H9 (cell line): ENCODE results near the gene FBXW4. TPM values are rescaled to one million over a fixed set of nuclear protein-coding genes. Genes with fewer than 3 reads are reported as not detected.

ENCODE experiments used
- DNase-seq: peaks from one replicate; pipeline ENCODE4 v3.0.0-alpha.2; 2017
- H2AFZ ChIP-seq: one replicate; pipeline ENCODE4 v1.6.1; 2013; ENCODE audit warnings: mild to moderate bottlenecking, low read length, control low read depth, moderate library complexity
- H2AK5ac ChIP-seq: 2 replicates; pipeline ENCODE4 v1.6.1; 2013; ENCODE audit warnings: low read length, control low read depth, mixed read lengths; ENCODE audit not compliant: insufficient read length
- H2BK120ac ChIP-seq: one replicate; pipeline ENCODE4 v1.6.1; 2013; ENCODE audit warnings: low read depth, mild to moderate bottlenecking, low read length, control low read depth, inconsistent platforms; ENCODE audit not compliant: poor library complexity, severe bottlenecking
- H2BK12ac ChIP-seq: 2 replicates; pipeline ENCODE4 v1.6.1; 2013; ENCODE audit warnings: low read length, control low read depth, mixed read lengths, low read depth; ENCODE audit not compliant: insufficient read length
- H2BK15ac ChIP-seq: 2 replicates; pipeline ENCODE4 v1.6.1; 2013; ENCODE audit warnings: low read depth, low read length, control low read depth
- H2BK20ac ChIP-seq: one replicate; pipeline ENCODE4 v1.6.1; 2013; ENCODE audit warnings: low read depth, mild to moderate bottlenecking, low read length, control low read depth, inconsistent platforms; ENCODE audit not compliant: poor library complexity, severe bottlenecking
- H2BK5ac ChIP-seq: 2 replicates; pipeline ENCODE4 v1.6.1; 2013; ENCODE audit warnings: low read length, control low read depth, mixed read lengths; ENCODE audit not compliant: insufficient read length
- H3K14ac ChIP-seq: 2 replicates; pipeline ENCODE4 v1.6.1; 2013; ENCODE audit warnings: low read length, control low read depth; ENCODE audit not compliant: insufficient read depth
- H3K18ac ChIP-seq: 2 replicates; pipeline ENCODE4 v1.6.1; 2013; ENCODE audit warnings: low read depth, mild to moderate bottlenecking, mixed read lengths, low read length, control low read depth; ENCODE audit not compliant: insufficient read length
- H3K23ac ChIP-seq: 2 replicates; pipeline ENCODE4 v1.6.1; 2013; ENCODE audit warnings: low read length, control low read depth, mixed read lengths, low read depth; ENCODE audit not compliant: insufficient read length
- H3K23me2 ChIP-seq: 2 replicates; pipeline ENCODE4 v1.6.1; 2013; ENCODE audit warnings: low read depth, mild to moderate bottlenecking, mixed read lengths, low read length, control low read depth; ENCODE audit not compliant: insufficient read length, poor library complexity, severe bottlenecking
- H3K27ac ChIP-seq: 2 replicates; pipeline ENCODE4 v1.5.1; 2013; ENCODE audit warnings: low read length, control low read depth, mixed read lengths, low read depth; ENCODE audit not compliant: insufficient read length
- H3K27me3 ChIP-seq: 2 replicates; pipeline ENCODE4 v1.6.1; 2013; ENCODE audit warnings: low read length, control low read depth, inconsistent platforms; ENCODE audit not compliant: insufficient read depth
- H3K4ac ChIP-seq: 2 replicates; pipeline ENCODE4 v1.6.1; 2013; ENCODE audit warnings: low read depth, mild to moderate bottlenecking, control low read depth, inconsistent platforms, low read length, moderate library complexity
- H3K4me1 ChIP-seq: 2 replicates; pipeline ENCODE4 v1.6.1; 2013; ENCODE audit warnings: low read length, control low read depth, inconsistent platforms; ENCODE audit not compliant: insufficient read depth
- H3K4me2 ChIP-seq: 2 replicates; pipeline ENCODE4 v1.6.1; 2013; ENCODE audit warnings: low read length, control low read depth, mixed read lengths; ENCODE audit not compliant: insufficient read length, insufficient read depth
- H3K56ac ChIP-seq: 2 replicates; pipeline ENCODE4 v1.6.1; 2013; ENCODE audit warnings: low read depth, mild to moderate bottlenecking, mixed read lengths, low read length, control low read depth; ENCODE audit not compliant: insufficient read length
- H3K79me1 ChIP-seq: 2 replicates; pipeline ENCODE4 v1.6.1; 2013; ENCODE audit warnings: low read depth, mild to moderate bottlenecking, moderate library complexity, low read length, control low read depth, inconsistent platforms; ENCODE audit not compliant: insufficient read depth, poor library complexity, severe bottlenecking
- H3K79me2 ChIP-seq: 2 replicates; pipeline ENCODE4 v1.6.1; 2013; ENCODE audit warnings: low read length, control low read depth, inconsistent platforms; ENCODE audit not compliant: insufficient read depth
- H3K9ac ChIP-seq: 2 replicates; pipeline ENCODE4 v1.6.1; 2013; ENCODE audit warnings: low read length, control low read depth, mixed read lengths; ENCODE audit not compliant: insufficient read length; ENCODE audit errors: extremely low read depth
- H3K9me3 ChIP-seq: one replicate; pipeline ENCODE4 v1.6.1; 2013; ENCODE audit warnings: low read depth, low read length, inconsistent platforms; ENCODE audit not compliant: control insufficient read depth
- H3T11ph ChIP-seq: one replicate; pipeline ENCODE4 v1.6.1; 2013; ENCODE audit warnings: mild to moderate bottlenecking, low read length, control low read depth, inconsistent platforms
- H4K20me1 ChIP-seq: one replicate; pipeline ENCODE4 v1.6.1; 2013; ENCODE audit not compliant: control insufficient read depth, insufficient read length, insufficient read depth
- H4K5ac ChIP-seq: 2 replicates; pipeline ENCODE4 v1.6.1; 2013; ENCODE audit warnings: low read depth, mild to moderate bottlenecking, mixed read lengths, low read length, control low read depth; ENCODE audit not compliant: insufficient read length
- H4K8ac ChIP-seq: replicated peaks from 2 replicates; pipeline ENCODE4 v1.6.1; 2013; ENCODE audit warnings: low read length, control low read depth, mixed read lengths, low read depth; ENCODE audit not compliant: insufficient read length
- H4K91ac ChIP-seq: 2 replicates; pipeline ENCODE4 v1.6.1; 2013; ENCODE audit warnings: low read depth, mild to moderate bottlenecking, moderate library complexity, mixed read lengths, low read length, control low read depth; ENCODE audit not compliant: insufficient read length
- H3K27ac Mint-ChIP-seq, 3 experiments: 2 replicates in 2 of 3; 3 replicates in 1 of 3; pipeline ENCODE4 v1.8.0; 2020 to 2021; ENCODE audit warnings: mixed read lengths in 3 of 3, mild to moderate bottlenecking in 1 of 3, moderate library complexity in 1 of 3
- H3K27me3 Mint-ChIP-seq: 2 replicates; pipeline ENCODE4 v1.8.0; 2021; ENCODE audit warnings: low read depth, mild to moderate bottlenecking, moderate library complexity, mixed read lengths
- H3K36me3 Mint-ChIP-seq, 3 experiments: 2 replicates in 2 of 3; 3 replicates in 1 of 3; pipeline ENCODE4 v1.8.0; 2020 to 2021; ENCODE audit warnings: low read depth in 3 of 3, mixed read lengths in 3 of 3; ENCODE audit not compliant: insufficient read depth in 1 of 3
- H3K4me1 Mint-ChIP-seq, 2 experiments: 2 replicates each; pipeline ENCODE4 v1.8.0; 2020; ENCODE audit warnings: mixed read lengths in 2 of 2
- H3K4me3 Mint-ChIP-seq, 2 experiments: 2 replicates in 1 of 2; 3 replicates in 1 of 2; pipeline ENCODE4 v1.8.0; 2020 to 2021; ENCODE audit warnings: mild to moderate bottlenecking in 2 of 2, mixed read lengths in 2 of 2, moderate library complexity in 1 of 2
- H3K9me3 Mint-ChIP-seq, 2 experiments: 2 replicates in 1 of 2; 3 replicates in 1 of 2; pipeline ENCODE4 v1.8.0; 2020; ENCODE audit warnings: mild to moderate bottlenecking in 2 of 2, mixed read lengths in 2 of 2, moderate library complexity in 1 of 2
- WGBS: extraction: QIAGEN DNeasy Blood & Tissue Kit; methylation state at CpG from one replicate; pipeline ENCODE4 v1.1.7; 2013; ENCODE audit warnings: missing lambda C conversion rate, low lambda C conversion rate, mixed read lengths; ENCODE audit not compliant: insufficient read length; ENCODE audit errors: extremely low coverage; 5-methylcytosine and 5-hydroxymethylcytosine counted together
- total RNA-seq: library from RNA; stranded (reverse); gene quantifications from 2 replicates; pipeline ENCODE4 v1.2.1, GENCODE V29; 2021
- TF ChIP-seq, protein P1 (sequence below): fragments of 200-600 bp; sonication (generic); conservative IDR thresholded peaks from 3 replicates; pipeline ENCODE4 v1.8.0; 2021; ENCODE audit warnings: antibody characterized with exemption, mild to moderate bottlenecking

The FBXW4 gene
- total RNA-seq, 1 experiment from 2014 or later: 41.6 TPM

DNA sequence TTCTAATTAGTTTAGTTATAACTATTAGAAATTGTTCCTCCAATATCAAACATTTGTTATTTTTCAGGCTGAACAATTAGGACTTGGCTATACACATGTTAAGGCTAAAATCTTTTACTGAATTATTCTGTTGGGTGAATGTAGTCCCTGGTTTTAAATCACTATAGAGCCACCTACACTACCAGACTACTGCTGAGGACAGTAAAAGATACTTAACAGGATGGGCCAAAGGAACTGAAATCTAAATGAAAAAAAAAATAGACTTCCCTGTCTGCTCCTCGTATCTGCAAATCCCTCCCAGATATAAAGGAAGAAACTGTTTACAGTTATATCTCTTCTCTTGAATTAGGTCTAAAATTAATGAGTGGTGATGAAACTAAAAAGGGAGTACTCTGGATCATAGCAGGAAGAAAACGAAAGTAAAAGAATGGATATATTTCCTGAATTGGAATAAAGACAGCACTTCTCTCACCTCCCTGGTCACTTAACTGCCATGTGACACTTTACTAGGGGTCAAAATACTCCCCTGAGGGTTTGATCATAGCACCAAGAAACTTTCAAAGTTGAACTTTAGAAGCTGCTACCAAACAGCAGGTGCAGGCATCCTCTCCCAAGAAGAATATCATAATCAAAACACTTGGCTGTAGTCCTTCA, 12.7 kb downstream of the FBXW4 start:
- no peak overlapping the region for H4K5ac ChIP-seq
- peaks cover 2 to 9% (median 3%) of the 10 kb centered on the region in 3 experiments for H3K36me3 Mint-ChIP-seq
- peaks cover 18 to 20% of the 10 kb centered on the region in 2 experiments for H3K4me1 Mint-ChIP-seq
- H2AK5ac ChIP-seq: no peak overlapping the region
- H3T11ph ChIP-seq: no peak overlapping the region
- H4K20me1 ChIP-seq: no peaks in the 10 kb centered on the region
- no peak for DNase-seq
- no peak overlapping the region for H3K9ac ChIP-seq
- no peak overlapping the region for H4K91ac ChIP-seq
- H2BK15ac ChIP-seq: no peak overlapping the region
- H3K9me3 ChIP-seq: no peaks in the 10 kb centered on the region
- no peak overlapping the region; a peak in 1 of 7 replicates for H3K27ac Mint-ChIP-seq
- H3K56ac ChIP-seq: no peak overlapping the region
- no peak overlapping the region for H2BK20ac ChIP-seq
- H3K79me2 ChIP-seq: no peaks in the 10 kb centered on the region
- H3K18ac ChIP-seq: no peak overlapping the region
- H2AFZ ChIP-seq: no peak overlapping the region
- H3K23me2 ChIP-seq: no peaks in the 10 kb centered on the region
- H2BK120ac ChIP-seq: no peak overlapping the region
- peaks cover 2% of the 10 kb centered on the region in 2 experiments; a peak in 4 of 5 replicates for H3K9me3 Mint-ChIP-seq
- H3K4me1 ChIP-seq: no peaks in the 10 kb centered on the region
- no peak overlapping the region for H3K27ac ChIP-seq
- no peak overlapping the region for H3K4ac ChIP-seq
- TF ChIP-seq, protein P1, sequence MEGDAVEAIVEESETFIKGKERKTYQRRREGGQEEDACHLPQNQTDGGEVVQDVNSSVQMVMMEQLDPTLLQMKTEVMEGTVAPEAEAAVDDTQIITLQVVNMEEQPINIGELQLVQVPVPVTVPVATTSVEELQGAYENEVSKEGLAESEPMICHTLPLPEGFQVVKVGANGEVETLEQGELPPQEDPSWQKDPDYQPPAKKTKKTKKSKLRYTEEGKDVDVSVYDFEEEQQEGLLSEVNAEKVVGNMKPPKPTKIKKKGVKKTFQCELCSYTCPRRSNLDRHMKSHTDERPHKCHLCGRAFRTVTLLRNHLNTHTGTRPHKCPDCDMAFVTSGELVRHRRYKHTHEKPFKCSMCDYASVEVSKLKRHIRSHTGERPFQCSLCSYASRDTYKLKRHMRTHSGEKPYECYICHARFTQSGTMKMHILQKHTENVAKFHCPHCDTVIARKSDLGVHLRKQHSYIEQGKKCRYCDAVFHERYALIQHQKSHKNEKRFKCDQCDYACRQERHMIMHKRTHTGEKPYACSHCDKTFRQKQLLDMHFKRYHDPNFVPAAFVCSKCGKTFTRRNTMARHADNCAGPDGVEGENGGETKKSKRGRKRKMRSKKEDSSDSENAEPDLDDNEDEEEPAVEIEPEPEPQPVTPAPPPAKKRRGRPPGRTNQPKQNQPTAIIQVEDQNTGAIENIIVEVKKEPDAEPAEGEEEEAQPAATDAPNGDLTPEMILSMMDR: no peak
- H2BK12ac ChIP-seq: no peak overlapping the region
- no peak overlapping the region for H3K23ac ChIP-seq
- no peak overlapping the region for H2BK5ac ChIP-seq
- no peaks in the 10 kb centered on the region for H3K27me3 ChIP-seq
- no peak overlapping the region for H3K4me2 ChIP-seq
- no peaks in the 10 kb centered on the region for H3K27me3 Mint-ChIP-seq
- no peak overlapping the region for H3K4me3 Mint-ChIP-seq
- H3K79me1 ChIP-seq: no peaks in the 10 kb centered on the region
- H4K8ac ChIP-seq: no peak overlapping the region
- H3K14ac ChIP-seq: no peak overlapping the region
- WGBS: no CpG with 5 or more reads among the region's 2 CpGs
